Measurements from ENCODE around the gene TNPO3.
A peak's percentile ranks its signal among the peaks of the same experiment; 100 is the strongest.

The TNPO3 gene

DNA sequence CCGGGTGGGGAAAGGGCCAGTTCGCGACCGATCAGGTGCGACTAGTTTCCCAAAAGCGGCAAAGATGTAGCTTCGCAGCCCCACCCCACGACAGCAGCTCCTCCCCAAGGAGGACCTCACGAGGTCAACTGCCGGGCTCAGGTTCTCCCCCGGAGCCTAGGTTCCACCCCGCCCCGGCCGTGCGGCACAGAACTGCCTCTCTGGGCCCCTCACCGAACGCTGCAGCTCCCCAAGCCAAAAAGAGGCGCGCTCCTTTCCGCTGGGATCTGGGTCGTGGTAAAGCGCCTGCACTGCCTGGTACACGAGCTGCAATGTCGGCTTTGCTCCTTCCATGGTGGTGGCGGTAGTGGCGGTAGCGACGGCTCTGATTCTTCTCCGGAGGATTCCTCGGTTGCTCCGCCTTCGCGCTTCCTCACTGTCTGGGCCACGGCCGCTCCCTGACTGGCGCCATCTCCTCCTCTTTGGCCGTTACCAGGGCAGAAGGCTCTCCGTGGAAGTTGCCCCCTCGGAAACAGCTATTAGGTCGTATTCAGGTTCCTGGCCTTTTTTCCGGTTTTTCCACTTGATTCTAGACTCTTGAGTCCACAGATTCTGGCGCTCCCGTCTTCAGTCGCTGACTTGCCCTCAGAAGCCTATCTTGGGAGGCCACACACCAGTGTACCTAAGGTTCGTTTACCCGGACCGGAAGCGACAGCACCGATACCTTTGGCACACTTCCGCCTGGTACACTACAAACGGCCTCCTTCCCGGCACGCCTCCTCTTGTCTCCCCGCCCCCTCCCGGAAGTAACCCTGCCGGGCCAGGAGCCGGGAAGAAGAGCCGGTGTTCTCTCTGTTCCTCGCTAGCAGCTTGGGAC lies at the start of gene TNPO3:
TSS of gene TNPO3 (minus strand) at position 674 of the 856 bp plus-strand sequence. CDS start at position 333, 341 bp downstream.
- peak; percentile 80 for DNase-seq (ENCODE audit: low read depth, low spot score)

DNA sequence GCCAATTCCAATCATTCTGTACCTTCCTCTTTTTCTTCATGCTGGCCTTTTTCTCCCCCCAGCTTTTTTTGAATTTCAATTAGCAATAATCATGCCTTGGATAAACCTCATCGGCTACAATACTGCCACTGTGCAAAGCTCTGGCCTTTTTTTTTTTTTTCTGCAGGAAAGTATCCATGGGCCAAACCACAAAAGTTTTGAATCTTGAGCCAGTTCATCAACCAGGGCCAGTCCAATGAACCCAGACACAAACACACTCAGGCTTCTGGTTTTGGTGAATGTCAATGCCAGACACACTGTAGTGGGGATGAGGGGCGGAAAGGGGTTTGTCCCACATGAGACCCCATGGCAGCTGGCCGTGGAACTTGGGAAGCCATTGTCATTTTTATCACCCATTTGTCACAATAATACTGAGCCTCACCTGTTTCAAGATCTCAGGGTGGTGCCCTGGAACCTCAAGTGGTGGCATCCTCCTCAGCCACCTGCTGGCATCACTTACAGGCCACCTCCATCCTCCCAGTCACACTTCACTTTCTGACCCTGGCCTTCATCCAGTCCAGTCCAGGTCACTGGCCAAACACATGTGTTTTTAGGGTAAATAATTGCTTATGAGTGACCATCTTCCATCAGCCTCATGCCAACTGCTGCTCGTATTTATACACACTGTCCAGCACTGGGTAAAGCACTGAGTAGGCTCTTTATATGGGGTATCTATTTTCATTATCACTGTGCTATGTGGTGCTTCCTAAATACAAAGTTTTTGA lies 48.8 kb upstream of the TNPO3 start:
- no peak for DNase-seq (ENCODE audit: low read depth, low spot score)

DNA sequence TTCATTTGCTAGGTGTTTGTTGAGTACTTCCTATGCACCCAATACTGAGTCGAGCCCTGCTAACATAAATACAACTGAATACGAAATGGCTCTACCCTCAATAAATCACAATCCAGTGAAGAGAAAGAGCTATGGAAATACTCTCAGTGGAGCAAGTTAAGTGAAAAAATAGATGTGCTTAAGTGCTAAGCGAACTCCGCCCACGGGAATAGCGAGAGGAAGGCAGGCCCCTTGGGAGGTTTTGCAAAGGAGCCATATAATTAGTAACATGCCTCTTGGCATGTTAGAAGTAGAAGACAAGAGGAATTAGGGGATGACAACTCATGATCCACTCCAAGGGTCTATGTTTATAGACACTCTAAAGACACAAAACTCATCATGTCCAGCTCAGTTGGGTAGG lies 46.8 kb upstream of the TNPO3 start:
- DNase-seq (ENCODE audit: low read depth, low spot score) = no peak

DNA sequence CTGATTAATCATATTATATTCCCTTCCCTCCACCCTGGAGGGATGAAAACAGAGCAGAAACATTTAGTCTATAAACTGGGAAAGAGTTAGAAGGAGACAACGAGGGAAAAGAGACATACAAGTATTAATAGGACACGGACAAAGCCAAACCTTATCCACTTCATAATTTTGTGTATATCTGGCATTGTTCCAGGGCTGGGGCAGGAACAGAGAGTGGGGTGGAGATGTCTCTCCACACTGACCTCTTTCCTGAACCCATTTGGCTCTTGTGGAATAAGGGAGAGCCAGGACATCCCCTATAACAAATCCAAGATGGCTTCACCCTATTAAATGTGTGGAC lies 45.9 kb upstream of the TNPO3 start:
- no peak for DNase-seq (ENCODE audit: low read depth, low spot score)

DNA sequence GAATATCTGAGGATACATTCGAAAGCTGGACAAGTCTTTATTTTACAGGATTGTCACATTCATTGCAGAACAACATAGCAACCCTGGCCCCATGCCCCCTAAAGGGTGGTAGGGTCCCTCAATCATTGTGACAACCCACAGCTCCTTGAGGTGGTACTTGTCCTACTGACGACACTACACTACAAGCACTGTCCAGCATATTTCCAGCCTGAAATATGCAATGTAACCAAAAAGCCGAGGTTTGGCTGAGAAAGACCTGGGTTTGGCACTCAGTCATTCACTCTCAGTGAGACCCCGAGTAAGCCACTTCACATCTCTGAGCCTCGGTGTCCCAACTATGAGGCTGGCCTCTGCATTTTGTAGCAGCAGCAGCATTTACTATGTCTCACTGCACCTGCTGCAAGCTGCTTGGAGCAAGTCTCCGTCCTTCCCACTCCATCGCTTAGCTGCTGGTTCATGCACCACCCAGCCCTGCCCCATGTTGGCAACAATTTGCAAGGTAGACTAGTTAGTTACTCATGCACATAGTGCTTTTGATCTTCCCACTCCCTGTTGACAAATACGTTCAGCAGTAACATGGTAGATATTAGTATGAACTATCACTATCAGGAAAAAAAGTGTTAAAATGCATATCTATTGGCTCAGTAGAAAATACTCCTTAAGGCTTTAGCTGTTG lies 43.6 kb upstream of the TNPO3 start:
- no peak for DNase-seq (ENCODE audit: low read depth, low spot score)

DNA sequence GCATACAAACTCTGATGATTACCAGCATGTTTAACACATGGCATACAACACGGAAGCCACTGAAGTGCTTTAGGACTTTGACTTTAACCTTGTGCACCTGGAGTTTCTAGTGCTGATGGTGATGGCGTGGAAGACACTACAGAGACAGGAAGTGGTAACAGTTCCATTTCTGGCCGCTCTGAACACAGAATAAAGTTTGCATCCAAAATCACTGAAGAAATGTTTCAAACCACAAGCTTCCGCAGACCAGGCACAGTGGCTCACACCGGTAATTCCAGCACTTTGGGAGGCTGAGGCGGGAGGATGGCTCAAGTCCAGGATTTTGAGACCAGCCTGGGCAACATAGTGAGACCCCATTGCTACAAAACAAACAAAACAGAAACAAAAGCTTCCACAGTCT lies 40.3 kb upstream of the TNPO3 start:
- DNase-seq (ENCODE audit: low read depth, low spot score) = no peak

DNA sequence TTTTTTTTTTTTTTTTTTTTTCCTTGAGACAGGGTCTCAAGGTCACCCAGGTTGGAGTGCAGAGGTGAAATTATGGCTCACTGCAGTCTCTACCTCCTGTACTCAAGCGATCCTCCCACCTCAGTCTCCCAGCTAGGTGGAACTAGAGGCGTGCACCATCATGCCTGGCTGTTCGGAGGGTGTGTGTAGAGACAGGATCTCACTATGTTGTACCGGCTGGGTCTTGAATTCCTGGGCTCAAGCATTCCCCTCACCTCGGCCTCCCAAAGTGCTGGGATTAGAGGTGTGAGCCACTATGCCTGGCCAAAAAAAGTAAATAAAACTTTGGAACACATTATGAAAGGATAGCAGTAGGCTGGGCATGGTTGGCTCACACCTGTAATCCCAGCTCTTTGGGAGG lies 39.6 kb upstream of the TNPO3 start:
- no peak for DNase-seq (ENCODE audit: low read depth, low spot score)

DNA sequence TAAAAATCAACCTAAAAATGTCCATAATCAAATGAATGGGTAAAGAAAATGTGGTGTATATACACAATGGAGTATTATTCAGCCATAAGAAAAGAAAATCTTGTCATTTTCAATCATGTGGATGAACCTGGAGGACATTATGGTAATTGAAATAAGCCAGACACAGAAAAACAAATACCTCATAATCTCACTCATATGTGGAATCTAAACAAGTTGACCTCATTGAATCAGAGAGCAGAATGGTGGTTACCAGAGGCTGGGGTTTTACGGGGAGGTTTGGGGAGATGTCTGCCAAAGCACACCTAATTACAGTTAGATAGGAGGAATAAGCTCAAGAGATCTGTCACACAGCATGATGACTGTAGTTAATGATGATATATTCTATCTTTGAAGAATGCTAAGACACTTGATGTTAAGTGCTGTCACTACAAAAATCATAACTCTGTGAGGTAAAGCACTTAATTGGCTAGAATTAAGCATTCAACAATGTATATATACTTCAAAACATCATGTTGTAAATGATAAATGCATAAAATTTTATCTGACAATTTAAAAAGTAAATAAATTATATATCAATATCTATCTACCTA lies 39.1 kb upstream of the TNPO3 start:
- no peak for DNase-seq (ENCODE audit: low read depth, low spot score)

DNA sequence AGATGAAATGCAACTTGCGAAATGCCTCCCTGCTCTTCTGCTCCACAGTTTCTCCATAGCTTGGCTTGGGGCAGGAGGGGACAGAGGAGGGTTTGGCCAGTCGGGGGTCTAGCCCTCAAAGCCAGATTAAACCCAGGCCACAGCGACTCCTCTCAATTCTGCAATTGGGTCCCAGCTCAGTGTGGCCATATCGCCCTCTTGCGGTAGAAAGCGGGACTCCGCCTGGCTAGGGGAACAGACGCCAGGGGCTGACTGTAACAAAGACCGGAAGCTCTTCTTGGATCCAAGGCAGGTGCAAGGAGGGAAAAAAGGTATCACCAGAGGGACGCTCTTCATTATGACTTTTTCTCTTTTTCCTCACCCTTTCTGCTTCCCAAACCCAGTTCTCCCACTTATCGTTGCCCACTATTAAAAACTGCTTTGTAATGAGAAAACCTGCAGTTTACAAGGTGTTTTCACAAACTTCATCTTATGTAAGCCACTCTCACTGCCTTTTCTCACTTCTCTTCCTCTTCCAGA lies 36.6 kb upstream of the TNPO3 start:
- DNase-seq (ENCODE audit: low read depth, low spot score) = peak; percentile 20

DNA sequence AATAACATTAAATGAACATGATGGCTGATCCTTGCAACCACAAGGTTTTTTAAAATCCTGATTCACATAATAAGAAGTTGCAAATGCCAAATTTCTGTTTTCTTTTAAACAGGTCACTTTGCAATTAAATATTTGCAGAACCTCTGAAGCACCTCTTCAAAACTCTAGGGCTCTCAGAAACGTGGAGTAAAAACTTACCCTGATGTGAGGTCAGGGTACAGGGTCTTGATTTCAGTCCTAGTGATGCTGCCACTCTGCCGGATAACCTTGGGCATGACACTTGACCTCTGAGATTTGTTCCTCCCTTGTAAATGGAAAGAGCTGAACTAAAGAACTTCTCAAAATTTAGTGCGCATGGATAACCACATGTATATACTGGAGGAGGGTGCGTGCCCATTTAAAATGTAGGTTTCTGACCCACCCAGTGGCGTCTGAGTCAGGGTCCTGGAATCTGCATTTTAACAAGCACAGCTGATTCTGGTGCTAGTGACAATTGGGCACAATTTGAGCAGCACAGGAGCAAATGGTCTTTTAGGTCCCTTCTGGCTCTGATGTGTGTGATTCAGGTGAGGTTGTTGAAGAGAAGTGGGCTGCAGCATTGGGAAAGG lies 35.5 kb upstream of the TNPO3 start:
- no peak for DNase-seq (ENCODE audit: low read depth, low spot score)

DNA sequence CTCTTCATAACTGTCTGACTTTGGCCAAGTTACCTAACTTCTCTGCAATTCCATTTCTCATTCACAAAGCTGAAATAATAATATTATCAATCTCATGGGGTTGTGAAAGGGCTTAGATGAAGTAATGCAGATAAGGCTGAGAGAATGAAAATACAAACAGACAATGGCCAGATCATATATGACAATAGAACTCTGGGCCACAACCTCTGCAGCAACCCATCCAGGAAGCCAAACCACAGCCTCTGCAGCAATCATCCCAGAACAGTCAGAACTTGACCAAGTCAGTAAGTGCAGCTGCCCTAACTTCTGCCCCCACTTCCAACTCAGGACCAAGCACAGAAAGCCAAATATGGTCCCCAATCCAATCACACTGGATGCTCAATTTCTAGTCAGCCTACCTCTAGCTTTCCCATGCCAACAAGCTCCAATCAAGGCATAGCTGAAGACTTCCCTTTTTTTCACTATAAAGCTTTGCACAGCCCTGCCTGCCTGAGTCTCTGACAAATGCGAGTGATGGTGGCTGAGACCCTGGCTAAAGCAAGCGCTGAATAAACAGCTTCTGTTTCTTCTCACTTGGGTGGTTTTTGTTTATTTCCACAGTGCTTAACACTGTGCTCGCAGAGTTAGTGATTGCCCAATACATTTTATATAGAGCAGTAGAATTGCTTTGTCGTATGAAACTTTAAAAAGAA lies 34.8 kb upstream of the TNPO3 start:
- no peak for DNase-seq (ENCODE audit: low read depth, low spot score)

DNA sequence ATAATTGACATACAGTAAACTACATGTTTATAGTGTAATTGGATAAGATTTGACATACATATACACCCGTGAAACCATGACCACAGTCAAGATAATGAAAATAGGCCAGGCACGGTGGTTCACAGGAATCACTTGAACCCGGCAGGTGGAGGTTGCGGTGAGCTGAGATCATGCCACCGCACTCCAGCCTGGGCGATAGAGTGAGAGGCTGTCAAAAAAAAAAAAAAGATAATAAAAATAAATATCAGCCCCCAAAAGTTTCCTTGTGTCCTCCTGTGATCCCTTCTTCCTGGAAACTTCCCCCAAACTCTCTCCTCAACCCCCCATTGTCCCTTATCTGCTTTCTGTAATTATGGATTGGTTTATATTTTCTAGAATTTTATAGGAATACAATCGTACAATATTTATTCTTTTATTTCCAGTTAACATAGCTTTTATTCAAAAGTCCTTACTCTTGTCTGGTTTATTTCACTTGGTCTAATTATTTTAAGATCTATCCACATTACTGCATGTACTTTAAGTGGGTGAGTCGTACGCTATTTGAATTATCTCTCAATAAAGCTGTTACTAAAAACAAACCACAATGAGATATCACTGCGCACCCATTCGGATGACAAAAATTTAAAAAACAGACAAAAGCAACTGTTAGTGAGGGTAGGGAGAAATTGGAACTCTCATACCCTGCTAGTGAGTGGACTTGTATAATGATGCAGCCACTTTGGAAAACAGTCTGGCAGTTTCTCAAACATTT lies 30.1 kb upstream of the TNPO3 start:
- DNase-seq (ENCODE audit: low read depth, low spot score) = no peak

DNA sequence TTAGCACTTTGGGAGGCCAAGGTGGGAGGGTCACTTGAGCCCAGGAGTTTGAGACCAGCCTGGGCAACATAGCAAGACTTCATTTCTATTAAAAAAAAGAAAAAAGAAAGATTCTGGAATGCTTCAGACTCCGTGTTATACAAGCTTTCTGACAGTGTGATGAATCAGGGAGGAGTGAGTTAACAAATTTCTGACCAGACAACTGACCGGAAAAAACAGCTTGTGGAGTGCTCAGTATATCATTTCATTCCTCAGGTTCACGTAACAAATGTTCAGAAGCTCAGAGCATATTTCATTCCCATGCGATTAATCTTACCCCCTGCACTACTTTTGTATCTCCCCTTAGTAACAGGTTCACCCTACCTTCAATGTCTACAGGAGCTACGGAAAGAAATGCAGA lies 28.6 kb upstream of the TNPO3 start:
- DNase-seq (ENCODE audit: low read depth, low spot score) = no peak

DNA sequence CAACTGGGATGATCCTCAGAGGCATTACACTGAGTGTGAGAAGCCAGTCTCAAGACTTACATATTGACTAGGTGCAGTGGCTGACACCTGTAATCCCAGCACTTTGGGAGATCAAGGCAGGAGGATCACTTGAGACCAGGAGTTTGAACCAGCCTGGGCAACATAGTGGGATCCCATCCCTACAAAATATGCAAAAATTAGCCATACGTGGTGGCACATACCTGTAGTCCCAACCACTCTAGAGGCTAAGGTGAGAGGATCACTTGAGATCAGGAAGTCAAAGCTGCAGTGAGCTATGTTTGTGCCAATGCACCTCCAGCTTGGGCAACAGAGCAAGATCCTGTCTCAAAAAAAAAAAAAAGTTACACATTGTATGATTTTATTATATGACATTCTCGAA lies 23.5 kb upstream of the TNPO3 start:
- no peak for DNase-seq (ENCODE audit: low read depth, low spot score)

DNA sequence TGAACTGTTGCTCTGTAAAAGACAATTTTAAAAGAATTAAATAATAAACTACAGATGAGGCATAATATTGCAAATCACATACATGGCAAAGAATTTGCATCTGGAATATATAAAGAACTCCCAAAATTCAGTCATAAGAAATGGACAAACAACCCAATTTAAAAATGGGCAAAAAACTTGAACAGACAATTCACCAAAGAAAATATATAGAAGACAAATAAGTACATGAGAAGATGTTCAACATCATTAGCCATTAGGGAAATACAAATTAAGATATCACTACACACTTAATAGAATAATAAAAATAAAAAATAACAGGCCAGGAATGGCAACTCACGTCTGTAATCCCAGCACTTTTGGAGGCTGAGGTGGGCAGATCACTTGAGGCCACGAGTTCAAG lies 22.0 kb upstream of the TNPO3 start:
- DNase-seq (ENCODE audit: low read depth, low spot score) = no peak

DNA sequence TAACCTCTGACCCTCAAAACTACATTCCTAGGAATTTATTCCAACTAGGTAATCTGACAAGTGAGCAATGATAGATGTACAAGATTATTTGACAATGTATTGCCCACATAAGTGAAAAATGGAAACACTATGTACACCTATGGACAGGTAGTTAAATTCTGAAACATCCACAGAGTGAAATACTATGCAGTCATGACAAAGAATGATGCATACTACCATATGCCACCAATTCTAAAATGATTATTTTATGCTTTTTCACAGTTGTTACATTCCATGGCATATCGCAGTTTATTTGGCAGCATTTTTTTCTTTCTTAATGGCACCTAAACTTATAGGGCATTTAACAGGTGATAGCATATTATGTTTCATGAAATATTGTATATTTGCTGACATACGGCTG lies 20.1 kb upstream of the TNPO3 start:
- no peak for DNase-seq (ENCODE audit: low read depth, low spot score)

DNA sequence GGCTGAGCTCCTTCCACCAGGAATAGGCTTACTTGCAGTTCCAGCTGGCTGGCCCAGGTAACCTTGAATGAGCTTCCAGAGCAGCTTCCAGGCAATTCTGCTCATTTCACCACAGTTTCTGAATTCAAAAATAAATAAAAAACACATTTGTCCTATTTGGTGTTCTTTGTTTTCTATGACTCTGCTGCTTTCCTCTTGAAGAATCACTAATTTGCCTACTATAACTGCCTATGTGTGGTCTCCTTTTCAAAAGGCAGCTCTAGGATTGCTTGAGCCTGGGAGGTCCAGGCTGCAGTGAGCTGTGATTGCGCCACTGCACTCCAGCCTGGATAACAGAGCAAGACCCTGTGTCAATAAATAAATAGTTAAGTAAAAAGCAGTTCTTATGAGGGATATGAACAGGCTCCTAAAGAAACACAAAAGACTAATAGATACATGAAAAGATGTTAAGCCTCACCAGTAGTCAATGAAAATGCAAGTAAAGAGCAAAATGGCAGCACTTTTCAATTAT lies 19.5 kb upstream of the TNPO3 start:
- no peak for DNase-seq (ENCODE audit: low read depth, low spot score)

DNA sequence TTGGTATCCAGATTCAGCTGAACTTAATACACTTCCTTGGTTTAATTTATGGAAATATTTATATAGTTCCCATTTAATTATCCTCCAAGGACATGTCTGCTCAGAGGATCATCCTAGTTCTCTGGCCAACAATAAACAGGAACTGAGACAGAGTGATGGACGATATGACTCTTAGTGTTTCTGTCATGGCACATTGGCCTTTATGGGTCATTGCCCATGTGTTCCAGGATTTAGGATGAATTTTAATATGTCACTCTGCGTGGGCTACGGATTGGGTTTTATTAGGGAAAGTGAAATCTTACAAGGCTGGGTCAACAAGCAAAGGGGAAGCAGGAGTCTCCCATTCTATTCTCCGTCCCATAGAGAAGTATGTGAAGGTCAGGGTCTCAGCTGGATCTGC lies 18.8 kb upstream of the TNPO3 start:
- no peak for DNase-seq (ENCODE audit: low read depth, low spot score)

DNA sequence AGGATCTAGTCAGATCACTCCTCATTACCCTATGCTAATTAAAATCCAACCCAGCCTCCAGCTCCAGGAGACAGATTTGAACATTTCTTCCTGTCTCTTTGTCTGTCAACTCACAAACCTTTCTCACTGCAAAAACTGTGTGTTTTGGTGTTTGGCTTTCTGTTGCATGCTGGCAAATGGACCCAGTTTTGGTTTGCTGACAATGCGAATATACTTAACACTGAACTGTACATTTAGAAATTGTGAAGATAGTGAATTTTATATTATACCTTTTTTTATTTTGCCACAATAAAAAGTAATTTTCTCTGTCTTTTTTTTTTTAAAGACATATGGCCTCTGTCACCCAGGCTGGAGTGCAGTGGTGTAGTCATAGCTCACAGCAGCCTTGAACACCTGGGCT lies 18.3 kb upstream of the TNPO3 start:
- no peak for DNase-seq (ENCODE audit: low read depth, low spot score)

DNA sequence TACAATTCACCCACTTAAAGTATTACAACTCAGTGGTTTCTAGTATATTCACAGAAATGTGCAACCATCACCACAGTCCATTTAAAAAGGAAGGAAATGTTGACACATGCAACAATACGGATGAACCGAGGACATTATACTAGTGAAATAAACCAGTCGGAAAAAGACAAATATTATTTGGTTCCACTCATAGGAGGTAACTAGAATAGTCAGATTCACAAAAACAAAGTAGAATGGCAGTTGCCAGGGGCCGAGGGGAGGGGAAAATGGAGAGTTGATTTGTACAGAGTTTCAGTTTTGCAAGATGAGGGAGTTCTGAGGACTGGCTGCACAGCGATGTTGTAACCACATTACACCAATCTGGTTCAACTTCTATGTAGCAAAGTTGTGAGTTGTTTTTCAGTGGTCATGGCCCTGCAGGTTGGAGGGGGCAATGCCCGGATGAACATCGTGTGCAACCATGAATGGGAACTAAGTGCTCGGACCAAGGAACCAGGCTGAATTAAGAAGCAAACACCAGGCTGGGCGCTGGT lies 17.6 kb upstream of the TNPO3 start:
- DNase-seq (ENCODE audit: low read depth, low spot score) = no peak
